HG02610 (cell line): ENCODE results near the gene PEX10.

Experiments
- ATAC-seq: cut with Tn5 transposase; IDR thresholded peaks from one replicate; pipeline ENCODE4 v1.9.1; 2021; ENCODE audit warnings: mild to moderate bottlenecking, moderate library complexity; ENCODE audit not compliant: unreplicated experiment

The PEX10 gene

DNA sequence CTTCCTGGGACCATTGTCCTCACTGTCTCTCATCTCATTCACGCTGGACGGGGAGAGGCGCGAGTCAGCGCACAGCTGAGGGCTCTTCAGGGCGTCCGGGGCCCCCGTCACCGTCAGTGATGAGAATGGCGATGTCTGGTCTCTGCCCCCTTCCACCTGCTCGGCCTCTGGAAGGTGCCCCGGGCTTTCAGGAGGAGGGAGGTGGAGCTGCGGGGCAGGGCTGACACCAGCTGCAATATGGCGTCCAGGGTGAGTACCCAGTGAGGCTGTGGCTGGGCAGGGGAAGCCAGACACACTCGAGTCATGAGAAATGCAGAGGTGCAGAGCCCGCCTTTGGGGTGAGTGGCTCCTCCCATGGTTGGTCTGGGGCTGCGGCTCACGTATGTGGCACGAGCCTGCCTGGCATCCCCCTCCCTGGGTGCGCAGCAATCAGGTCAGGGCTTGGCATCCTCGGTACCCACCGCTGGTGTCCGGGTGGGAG is 36.1 kb downstream of the PEX10 start:
- no peak for ATAC-seq

DNA sequence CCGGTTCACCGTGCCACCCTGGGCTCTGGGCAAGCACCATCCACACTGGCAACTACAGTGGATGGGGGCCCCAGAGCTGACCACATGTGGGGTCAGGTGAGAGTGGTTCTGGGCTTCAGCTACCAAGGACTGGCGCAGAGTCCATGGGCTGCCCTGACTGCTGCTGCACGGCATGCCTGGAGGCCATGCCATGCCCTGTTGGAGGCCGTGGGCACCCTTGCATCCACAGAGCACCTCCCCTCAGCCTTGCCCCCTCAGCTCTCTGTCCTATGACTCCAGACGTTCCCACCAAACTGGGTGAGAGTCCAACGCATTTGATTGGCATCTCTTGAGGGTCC is 36.5 kb downstream of the PEX10 start:
- ATAC-seq, result no peak

DNA sequence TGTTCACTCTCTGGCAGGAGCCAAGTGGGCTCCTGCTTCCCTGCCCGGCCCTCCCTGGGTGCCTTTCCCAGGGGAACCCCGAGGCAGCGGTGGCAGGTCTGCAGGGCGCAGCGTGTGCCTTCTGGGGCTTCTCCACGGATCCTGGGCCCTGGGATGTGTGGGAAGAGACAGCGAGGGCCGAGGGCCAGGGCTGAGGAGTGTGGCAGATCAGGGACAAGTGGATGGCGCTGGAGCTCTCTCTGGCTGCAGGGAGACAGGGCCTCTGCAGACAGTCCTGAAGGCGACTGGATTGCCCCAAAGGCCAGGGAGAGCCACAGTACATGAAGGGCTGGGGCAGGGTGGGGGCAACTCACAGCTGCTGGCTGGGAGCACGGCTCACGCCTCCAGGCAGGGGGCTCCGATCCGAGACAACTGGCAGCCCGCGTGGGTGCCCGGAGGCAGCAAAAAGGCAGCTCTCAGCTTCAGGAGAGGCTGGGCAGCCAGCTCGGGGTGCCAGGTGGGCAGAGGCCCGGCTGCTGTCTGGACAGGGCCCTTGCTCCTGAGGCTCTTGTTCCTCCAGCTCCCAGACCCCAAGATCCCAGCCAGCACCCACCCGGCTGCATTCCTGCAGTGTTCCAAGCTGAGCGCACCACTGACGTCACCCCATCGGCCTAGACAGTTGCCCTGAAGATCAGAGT is 37.0 kb downstream of the PEX10 start:
- ATAC-seq, result no peak

DNA sequence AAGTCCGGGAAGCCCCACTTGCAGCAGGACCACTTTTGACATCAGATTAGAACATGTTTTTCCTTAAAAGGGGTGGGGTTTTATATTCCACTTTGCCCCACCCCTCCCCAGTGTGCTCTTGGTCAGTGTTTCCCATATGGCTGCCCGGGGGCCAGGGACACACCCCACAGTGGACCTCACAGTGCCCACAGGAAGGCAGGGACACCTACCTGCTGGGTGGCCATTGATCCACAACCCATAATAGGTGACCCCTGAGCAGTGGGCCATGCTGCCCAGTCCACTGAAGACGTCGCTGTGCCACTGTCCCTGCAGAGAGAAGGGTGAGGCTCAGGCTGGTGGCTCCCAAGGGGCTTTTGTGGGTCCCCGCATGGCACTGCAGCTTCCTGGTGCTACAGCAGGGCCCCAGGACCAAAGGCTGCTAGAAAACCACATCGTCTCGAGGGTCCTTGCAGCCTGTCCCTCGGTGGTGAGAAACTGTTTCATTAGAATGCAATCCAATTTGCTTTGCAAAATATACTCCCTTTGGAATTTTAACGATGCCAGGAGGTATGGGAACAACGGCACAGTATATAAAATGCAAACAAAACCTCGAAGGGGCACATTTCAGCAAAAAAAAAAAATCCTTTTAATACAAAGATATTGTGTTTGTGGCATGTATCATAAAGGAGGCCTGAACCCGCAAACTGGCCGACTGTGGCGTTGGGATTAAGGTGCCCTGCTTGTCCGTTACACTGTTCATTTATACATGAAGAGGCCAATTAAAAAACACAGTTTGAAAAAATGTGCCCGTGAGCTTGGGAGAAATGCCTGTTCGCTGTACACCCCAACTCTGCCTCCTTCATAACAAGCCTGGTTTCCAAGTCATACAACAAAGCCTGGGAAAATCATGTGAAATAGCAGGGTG is 37.9 kb downstream of the PEX10 start:
- no peak for ATAC-seq

DNA sequence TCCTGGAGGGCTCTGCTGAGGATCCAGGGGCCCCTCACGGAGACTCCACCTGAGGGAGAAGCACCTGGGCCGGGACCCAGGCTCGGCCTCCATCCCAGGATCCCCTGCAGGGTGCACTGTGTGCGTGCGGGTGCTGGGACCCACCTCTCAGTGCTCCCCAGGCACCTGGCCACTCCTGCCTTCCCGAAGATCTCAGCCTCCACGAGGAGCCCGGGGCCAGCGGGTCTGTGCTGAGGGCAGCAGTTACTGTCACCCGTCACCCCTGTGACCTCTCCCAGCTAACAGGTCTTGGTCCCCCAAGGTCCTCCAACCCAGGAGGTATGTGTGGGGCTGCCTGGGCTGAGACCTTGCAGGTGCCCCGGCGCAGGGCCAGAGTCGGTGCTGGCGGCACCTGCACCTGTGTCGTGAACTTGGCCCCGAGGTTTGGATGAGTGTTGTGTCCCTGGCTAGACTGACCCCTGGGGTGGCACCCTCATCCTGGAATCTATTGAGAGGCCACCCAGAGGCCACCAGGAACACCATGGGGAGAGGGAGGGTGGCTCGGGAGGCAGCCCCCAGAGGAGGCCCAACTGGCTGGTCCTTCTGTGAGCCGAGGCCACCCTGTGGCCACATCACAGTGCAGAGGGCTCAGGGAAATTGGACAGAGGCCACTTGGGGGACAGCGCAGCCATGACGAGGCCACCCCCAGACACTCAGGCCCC is 38.7 kb downstream of the PEX10 start:
- no peak for ATAC-seq

DNA sequence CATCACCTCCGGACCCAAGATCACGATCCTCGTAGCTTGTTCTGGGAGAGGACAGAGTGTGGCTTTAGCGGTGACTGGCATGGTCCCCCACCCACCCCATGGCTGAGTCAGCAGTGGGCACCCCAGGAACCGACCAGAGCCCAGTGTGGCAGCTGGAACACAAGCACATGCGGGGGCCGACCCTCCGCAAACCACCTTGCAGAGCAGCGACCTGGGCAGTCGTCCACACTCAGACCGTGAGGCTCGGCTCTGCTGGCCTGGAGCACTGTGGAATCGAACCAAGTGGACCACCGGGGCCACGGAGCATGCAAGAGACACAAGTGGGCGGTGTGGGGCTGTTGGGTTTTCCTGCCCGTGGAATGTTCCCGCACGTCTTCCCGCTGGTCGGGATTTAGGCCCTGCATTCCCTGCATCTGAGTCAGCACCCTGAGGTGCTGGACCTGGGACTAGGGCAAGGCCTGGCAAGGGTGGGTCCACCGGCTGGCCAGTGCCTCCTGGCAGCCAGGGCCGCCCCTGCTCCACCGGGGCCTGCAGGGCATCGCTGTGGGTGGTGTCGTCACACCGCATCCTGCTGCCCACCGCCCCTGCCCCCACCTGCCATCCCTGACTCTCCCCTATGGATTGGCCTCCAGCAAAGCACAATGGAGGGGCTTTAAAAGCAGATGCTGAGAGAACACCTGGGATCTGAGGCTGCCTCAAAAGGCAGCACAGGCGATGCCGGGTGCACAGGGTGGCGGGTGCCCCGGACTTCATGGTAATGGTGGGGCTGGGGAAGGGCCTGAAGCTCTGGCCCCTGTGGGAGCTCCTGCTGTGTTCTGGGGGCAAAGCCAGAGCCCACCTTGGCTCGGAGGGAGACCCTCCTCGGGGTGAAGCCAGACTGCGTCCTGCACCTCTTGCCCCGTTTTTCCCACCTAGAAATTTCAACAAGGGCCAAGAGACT is 39.5 kb downstream of the PEX10 start:
- no peak for ATAC-seq

DNA sequence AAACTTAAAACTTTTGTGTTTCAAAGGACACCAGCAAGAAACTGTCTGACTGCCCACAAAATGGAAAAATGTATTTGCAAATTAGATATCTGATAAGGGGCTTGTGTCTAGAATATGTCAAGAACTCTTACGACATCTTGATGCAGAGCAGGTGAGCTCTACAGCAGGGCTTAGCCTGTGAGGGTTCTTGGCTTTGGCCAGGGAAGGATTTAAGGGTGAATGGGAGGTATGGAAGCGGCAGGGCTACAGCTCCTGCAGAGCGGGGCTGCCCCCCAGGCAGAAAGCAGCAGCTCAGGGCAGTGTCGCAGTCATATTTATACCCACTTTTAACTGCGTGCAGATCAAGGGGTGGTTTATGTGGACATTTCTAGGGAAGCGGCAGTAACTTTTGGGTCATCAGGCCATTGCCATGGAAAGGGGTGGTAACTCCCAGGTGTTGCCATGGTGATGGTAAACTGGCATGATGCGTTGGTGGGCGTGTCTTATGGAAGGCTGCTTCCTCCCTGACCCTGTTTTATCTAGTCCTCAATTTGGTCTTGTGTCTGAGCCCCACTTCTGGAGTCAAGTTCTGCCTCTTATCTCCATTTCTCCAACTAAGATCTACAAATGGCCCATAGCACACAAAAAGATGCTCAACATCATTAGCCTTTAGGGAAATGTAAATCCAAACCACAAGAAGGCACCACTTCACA is 44.2 kb downstream of the PEX10 start:
- ATAC-seq, result no peak

DNA sequence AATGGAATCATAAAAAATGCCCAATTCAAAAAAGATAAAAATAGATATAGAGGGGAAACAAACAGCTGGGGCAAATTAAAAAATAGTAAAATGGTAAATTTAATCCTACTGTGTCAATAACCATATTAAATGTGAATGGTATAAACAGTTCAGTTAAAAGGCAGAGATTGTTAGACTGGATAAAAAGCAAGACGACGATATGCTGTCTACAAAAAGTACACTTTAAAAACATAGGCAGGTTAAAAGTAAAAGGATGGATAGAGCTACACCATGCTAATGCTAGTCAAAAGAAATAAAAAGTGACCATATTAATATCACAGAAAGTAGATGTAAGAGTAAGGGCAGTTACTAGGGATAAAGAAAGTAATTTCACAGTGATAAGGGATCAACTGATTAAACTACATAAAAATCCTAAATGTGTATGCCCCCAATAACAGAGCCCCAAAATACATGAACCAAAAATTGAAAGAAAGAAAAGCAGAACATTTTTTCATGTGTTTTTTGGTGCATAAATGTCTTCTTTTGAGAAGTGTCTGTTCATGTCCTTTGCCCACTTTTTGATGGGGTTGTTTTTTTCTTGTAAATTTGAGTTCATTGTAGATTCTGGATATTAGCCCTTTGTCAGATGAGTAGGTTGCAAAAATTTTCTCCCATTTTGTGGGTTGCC is 48.4 kb downstream of the PEX10 start:
- ATAC-seq, result no peak

DNA sequence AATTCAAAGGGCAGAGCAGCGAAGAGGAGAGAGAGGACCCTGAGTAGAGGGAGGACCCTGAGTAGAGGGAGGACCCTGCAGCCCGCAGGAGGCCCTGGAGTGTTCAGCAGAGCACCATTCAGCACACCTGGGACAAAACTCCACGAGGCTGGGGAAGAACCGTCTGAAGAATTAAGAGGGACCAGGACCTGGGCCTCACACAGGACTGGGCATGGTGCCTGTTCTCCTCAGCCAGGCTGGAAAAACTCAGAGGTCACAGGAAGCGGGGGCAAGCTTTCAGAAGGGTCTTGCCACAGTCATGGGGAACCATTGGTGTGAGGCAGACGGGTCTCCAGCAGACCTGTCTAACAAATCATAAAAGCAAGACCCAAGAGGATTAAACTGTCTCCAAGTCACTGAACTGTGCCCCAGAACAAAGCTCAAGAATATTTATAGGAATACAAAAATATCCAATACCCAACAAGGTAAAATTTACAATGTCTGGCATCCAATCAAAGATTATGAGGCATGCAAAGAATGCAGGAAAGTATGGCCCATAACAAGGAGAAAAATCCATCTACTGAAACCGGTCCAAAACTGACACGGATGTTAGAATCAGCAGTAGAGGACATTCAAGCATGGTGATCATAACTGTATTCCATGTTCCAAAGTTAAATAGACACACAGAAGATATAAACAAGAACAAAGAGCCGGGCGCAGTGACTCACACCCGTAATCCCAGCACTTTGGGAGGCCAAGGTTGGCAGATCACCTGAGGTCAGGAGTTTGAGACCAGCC is 51.6 kb downstream of the PEX10 start:
- no peak for ATAC-seq

DNA sequence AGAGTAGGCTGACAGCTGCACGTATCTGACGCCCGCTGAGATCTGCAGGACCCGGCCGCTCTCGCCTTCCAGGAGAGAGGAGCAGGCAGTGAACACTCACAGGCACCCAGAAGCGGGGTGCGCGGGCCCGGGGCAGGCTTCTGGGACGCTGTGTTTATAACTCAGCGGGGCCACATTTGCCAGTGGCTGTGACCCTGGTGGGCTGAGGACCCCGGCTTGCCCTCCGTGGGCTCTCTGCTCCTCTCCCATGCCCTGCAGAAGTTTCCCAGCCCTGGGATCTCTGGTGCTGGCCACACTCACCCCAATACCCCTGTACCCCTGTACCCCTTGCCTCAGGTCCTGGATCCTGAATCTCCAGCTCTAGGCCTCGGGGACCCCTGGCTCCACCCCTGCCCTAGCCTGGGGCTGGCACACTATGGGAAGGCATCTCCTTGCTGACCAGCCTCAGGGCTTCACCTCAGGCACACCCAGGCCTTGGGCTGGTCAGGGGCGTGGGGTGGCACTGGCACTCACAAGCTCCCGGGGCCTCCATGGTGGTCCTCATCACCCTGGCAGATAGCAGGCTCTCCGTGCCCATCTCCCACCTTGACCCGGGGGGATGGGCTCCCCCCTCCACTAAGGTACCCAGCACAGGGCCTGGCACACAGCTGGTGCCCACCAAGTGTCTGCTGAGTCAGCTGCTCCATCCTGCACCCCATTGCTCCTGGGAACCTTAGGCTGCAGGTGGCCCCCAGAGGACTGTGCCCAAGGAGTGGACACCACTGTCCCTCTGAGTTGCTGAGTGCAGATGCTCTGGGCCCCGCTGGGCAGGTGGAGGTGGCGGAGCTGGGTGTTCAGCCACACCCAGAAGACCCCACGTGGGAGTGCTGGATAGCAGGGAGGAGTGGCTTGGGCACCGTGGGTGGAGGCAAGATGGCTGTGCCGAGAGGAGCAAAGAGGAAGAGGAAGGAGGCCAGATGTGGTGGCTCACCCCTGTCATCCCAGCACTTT is 53.4 kb downstream of the PEX10 start:
- ATAC-seq, result no peak

DNA sequence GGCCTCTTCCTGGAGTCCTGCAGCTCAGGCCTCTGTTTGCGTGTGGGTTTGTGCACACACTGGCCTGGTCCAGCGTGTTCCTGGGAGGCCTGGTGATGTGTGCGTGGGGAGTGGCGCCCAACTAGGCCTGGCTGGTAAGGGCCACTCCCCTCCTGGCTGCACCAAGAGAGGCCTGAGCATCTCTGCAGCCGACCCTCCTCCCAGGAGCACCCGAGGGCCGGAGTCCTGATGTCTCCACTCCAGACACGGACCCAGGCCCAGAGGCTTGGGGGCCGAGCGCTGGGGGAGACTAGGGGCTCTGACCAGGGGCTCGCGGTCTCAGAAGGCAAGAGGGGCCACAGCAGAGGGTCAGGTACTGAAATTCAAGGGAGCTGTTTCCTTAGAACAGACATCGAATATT is 54.3 kb downstream of the PEX10 start:
- no peak for ATAC-seq

DNA sequence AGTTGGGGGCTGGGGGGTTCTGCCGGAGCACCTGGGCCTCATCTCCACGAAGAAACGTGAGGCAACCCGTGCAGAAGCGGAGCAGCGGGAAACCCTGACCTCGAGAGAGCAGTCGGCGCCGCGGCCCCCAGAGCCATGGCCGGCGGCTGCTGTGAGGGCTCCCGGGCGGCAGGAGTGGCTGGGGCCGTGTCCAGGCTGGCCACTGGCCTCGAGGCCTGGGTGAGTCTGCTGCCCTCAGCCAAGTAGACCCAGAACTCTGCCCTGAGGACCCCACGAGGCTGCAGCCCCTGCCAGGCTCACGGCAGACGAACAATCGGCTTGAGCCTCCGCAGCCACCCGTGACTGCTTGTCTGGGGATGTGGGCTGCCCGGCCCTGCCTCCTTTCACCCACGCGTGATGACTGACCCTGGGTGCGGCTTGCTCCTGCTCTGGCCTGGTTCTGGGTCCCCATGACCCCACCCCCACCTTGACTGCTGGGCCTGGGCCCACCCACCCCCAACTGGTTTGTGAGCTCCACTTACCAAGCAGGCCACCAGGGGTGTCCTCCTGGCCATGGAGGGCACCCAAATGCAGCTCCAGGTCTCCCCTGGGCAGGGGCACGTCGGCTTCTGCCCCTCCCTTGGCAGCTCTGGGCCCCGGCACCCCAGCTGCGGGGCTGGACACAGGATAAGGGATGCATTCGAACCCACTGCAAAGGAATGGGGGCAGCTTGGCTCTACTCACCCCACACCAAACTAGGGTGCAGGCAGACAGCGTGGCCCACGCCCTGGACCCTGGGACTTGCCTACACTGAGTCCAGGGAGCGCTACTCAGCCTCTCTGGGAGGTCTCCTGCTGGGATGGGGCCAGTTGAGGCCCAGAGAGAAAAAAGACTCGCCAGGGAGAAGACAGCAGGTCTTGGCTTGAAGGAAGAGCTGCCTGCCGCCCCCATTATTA is 55.2 kb downstream of the PEX10 start:
- ATAC-seq, result no peak

DNA sequence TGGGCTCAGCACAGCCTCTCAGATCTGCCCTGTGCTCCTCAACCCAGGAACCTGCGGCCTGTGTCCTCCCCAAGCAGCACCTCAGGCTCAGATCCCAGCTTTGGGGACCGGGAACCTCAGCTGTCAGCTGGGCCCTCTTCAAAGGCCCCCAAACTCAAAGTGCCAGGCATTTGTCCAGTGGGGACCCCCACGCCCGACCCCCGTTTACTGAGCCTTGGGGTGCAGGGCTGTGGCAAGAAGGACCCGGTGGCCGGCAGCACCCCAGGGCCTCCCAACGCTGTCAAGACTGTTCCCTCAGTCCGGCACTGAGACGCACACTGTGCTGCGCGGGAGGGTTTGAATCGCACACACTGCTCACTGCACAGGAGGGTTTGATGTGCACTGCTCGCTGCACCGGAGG is 56.0 kb downstream of the PEX10 start:
- ATAC-seq, result no peak

DNA sequence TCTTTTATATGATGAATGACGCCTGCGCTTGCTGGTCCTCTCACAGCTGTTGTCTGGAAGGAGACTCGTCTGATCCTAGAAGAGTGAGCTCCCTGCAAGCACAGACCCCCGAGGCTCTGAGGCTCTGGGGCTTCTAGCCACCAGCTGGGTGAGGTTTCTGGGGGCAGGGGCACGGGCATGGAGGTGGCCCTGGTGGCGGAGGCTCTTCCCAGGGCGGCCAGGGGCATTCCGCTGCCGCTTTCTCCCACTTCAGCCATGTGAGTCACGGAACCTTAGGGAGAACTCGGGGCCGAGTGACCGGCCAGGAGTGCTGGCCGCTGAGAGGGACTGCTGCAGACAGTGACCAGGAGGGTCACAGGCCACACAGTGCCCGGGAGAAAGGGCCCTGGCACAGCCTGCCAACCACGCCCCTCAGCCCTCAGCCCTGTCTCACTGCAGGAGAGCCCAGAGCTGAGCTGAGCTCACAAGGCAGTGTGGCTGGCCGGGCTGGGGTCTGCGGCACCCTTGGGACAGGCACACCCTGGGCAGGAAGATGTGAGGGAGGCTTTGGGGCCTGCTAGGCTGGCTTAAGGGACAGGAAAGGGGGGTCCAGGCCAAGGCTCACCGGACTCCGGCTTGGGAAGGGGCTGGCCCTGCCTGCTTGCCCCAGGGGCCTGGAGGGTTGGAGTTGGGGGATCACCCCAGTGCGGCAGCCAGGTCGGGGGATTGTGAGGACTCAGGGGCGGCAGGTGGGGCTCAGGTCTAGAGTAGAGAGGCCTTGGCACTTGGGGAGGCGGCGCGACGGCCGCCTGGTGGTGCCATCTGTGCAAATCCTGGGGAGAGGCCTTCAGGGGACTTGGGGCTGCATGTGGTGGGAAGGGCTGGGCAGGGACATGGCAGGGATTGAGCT is 56.7 kb downstream of the PEX10 start:
- no peak for ATAC-seq
